Uterus (tissue), 4 donors: ENCODE data around the gene CHRND. TPM values are rescaled to one million over a fixed set of nuclear protein-coding genes. Genes with fewer than 3 reads are reported as not detected.

ENCODE experiments used
- DNase-seq, 2 donors: peaks; one replicate each; pipeline ENCODE4 v3.0.0-alpha.2; 2019 to 2020
- H3K27ac ChIP-seq, 2 donors: fragments of 200-600 bp; sonication (generic); 1 replicate in 1 of 2; 2 replicates in 1 of 2; pipeline ENCODE4 v1.5.1; 2016 to 2018
- H3K27me3 ChIP-seq, 2 donors: fragments of 200-600 bp; sonication (generic); one replicate each; pipeline ENCODE4 v1.5.1; 2018 to 2019; ENCODE audit warnings: control low read depth in 1 of 2
- H3K36me3 ChIP-seq, 2 donors: fragments of 200-600 bp; sonication (generic); one replicate each; pipeline ENCODE4 v1.5.1; 2019; ENCODE audit warnings: control low read depth in 1 of 2
- H3K4me1 ChIP-seq, 2 donors: fragments of 200-600 bp; sonication (generic); one replicate each; pipeline ENCODE4 v1.5.1; 2018 to 2019; ENCODE audit warnings: control low read depth in 1 of 2
- H3K4me3 ChIP-seq, 2 donors: fragments of 200-600 bp; sonication (generic); 1 replicate in 1 of 2; 2 replicates in 1 of 2; pipeline ENCODE4 v1.5.1; 2018 to 2019; ENCODE audit warnings: mild to moderate bottlenecking in 1 of 2
- H3K9me3 ChIP-seq, 2 donors: fragments of 200-600 bp; sonication (generic); one replicate each; pipeline ENCODE4 v1.5.1; 2019; ENCODE audit warnings: control low read depth in 1 of 2
- CTCF ChIP-seq, 4 experiments: fragments of 200-600 bp in 2 of 4; fragments of 450-650 bp in 2 of 4; sonication (generic) in 2 of 4; IDR thresholded peaks; one replicate each; pipeline ENCODE4 v1.5.1; 2016 to 2019; ENCODE audit warnings: antibody characterized with exemption in 4 of 4, mild to moderate bottlenecking in 2 of 4, moderate library complexity in 1 of 4
- POLR2A ChIP-seq, 2 donors: fragments of 450-650 bp; IDR thresholded peaks; one replicate each; pipeline ENCODE4 v1.6.1; 2016; ENCODE audit warnings: antibody characterized with exemption in 2 of 2, mild to moderate bottlenecking in 1 of 2, moderate library complexity in 1 of 2
- intact Hi-C: fragments of 100-400 bp; cut with DNase I; formaldehyde crosslinking; loops from one replicate; pipeline ENCODE4 v1.15.1; 2023; ENCODE audit warnings: low total_unique reads
- total RNA-seq, 4 donors: library from RNA; depleted of rRNA in 3 of 4; stranded (reverse); fragments of >200 nt in 3 of 4; gene quantifications; one replicate each; pipeline versions ENCODE4 v1.1.0 to v1.2.4, GENCODE V29; 2014 to 2023
- donor health status: DM: yes; HTN: yes; CAD: no.

The CHRND gene
- total RNA-seq, 4 donors from 2014 or later, result not detected

DNA sequence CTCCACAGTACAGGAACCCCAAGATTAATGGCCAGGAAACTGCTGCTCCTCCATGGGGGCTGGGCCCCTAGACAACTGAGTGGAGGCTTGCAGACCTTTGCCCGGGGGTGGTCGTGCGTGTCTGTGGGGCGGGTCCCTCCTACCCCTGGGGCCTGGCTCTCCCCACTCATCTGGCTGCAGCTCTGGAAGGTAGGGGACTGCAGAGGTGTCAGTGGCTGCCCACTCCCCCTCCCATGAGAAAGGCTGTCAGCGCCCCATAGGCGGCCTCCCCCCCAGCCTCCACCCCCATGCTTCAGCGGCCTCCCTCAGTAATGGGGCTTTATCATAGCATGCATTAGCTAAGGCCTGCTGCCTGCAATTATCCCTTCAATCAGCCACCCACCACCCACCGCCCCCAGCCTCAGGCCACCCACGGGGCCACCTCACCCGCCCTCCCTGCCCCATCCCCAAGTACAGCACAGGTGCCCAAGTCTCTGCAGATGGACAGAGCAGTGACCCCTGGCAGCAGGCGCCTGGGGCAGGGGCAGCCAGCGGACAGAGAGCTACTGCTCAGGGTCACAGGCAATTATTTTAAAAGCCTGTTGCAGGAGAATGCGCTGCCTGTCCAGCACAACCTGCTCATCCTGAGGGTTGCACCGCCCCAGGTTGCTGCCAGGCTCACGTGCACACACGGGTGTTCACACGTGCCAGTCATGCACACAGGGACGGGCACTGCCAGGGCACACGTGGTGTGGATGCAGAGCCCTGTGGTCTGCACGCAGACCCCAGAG, 29.3 kb upstream of the CHRND start:
- intact Hi-C loops, result no loop called here
- TF ChIP-seq CTCF (IDR thresholded peaks at IDR 0.05) (no peak), POLR2A (IDR thresholded peaks at IDR 0.05) (no peak)

GRCh38 chr2:232497348-232497747, 28.6 kb upstream of the CHRND start:
- Histone ChIP-seq H3K27me3 (no peaks in the 10 kb centered on the region), H3K36me3 (no peaks in the 10 kb centered on the region), H3K4me1 (no peaks in the 10 kb centered on the region), H3K4me3 (no peak overlapping the region), H3K9me3 (no peaks in the 10 kb centered on the region), H3K27ac (no peak overlapping the region)
- DNase-seq, result no peak
- TF ChIP-seq POLR2A (IDR thresholded peaks at IDR 0.05), result no peak
- TF ChIP-seq CTCF (IDR thresholded peaks at IDR 0.05), result no peak
- intact Hi-C loops, result no loop called here

More for the DNA sequence above, 29.3 kb upstream of the CHRND start:
- H3K36me3 ChIP-seq, result no peaks in the 10 kb centered on the region
- H3K9me3 ChIP-seq, result no peaks in the 10 kb centered on the region
- H3K27me3 ChIP-seq, result no peaks in the 10 kb centered on the region
- no peak overlapping the region for H3K27ac ChIP-seq
- DNase-seq, result no peak
- H3K4me1 ChIP-seq, result no peaks in the 10 kb centered on the region
- no peak overlapping the region for H3K4me3 ChIP-seq

DNA sequence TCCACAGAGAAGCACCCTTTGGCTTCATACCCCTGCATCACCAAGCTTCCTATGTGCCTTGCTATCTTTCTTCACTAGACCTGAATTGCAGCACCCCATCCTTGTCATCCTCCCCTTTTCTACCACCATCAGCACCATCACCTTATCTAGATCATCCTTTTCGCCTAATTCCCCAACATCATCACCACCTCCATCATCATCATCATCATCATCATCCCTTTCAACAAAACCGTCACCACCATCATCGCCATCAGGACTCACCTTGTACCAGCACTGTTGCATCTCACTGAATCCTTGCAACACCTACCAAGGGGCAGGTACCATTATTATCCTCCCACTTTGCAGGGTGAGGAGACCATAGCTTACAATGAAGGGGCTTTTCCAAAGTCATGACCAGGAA, 27.5 kb upstream of the CHRND start:
- no peak overlapping the region for H3K4me3 ChIP-seq
- H3K27me3 ChIP-seq, result no peaks in the 10 kb centered on the region
- intact Hi-C loops, result no loop called here
- no peaks in the 10 kb centered on the region for H3K9me3 ChIP-seq
- no peak overlapping the region for H3K27ac ChIP-seq
- H3K4me1 ChIP-seq, result peaks cover 0 to 2% of the 10 kb centered on the region in 2 donors
- TF ChIP-seq POLR2A (IDR thresholded peaks at IDR 0.05) (no peak), CTCF (IDR thresholded peaks at IDR 0.05) (no peak)
- no peak for DNase-seq
- H3K36me3 ChIP-seq, result no peaks in the 10 kb centered on the region

DNA sequence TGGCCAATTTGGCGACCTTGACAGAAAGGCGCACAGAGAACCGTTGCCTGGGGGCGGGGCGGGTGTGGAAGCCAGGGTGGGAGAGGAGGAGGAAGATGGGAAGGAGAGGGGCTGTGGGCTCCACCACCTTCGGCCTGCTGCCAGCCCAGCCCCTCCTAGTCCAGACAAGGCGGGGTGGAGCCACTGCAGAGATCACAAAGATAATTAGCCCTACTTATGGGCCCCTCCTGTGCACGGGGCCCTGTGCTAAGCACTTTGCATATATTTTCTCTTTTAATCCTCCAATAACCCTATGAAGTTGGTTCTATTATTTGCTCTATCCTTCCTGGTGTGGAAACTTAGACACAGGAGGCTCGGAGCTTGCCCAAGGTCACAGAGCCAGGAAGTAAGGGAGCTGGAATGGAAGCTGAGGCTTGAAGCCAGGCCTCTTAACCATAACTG, 24.6 kb upstream of the CHRND start:
- Histone ChIP-seq H3K27ac (no peak overlapping the region), H3K36me3 (no peaks in the 10 kb centered on the region), H3K9me3 (no peaks in the 10 kb centered on the region), H3K4me3 (no peak overlapping the region), H3K4me1 (peaks cover 0 to 3% of the 10 kb centered on the region in 2 donors), H3K27me3 (no peaks in the 10 kb centered on the region)
- no peak for DNase-seq
- intact Hi-C loops, result no loop called here
- TF ChIP-seq CTCF (IDR thresholded peaks at IDR 0.05), result no peak
- TF ChIP-seq POLR2A (IDR thresholded peaks at IDR 0.05), result no peak

DNA sequence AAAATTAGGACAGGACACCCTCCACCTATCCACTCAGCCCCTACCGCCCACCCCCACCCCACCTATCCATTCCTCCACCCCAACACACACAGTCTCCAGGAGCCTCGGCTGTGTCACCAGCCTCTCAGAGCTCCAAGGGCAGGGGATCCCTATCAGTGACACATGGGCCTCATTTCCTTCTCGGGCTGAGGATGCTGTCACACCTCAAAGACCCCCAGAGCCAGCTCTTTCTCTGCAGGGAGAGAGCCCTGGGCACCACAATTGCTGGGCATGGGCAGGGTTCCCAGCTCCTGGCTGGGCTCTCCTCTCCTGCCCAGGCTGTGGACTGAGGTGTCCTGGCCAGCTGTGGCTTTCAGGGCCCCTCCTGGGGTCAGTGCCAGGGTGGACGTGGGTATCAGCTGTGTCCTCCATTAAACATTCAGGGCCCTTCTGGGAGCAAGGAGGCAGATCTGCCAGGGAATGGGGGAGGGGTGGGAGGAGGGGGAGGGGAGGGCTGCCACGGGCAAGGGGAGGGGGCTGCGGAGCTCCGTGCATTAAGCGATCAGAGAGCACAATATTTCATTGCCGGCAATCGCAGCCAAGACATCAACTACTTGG, 24.1 kb upstream of the CHRND start:
- no peaks in the 10 kb centered on the region for H3K36me3 ChIP-seq
- no peaks in the 10 kb centered on the region for H3K9me3 ChIP-seq
- DNase-seq, result no peak
- intact Hi-C loops, result no loop called here
- no peak overlapping the region for H3K4me3 ChIP-seq
- H3K4me1 ChIP-seq, result peaks cover 0 to 3% of the 10 kb centered on the region in 2 donors
- H3K27ac ChIP-seq, result no peak overlapping the region
- TF ChIP-seq POLR2A (IDR thresholded peaks at IDR 0.05), result no peak
- TF ChIP-seq CTCF (IDR thresholded peaks at IDR 0.05), result no peak
- H3K27me3 ChIP-seq, result no peaks in the 10 kb centered on the region
